HEK293 (cell line): Measurements from ENCODE around the gene EIF4EBP3.
A peak's percentile ranks its signal among the peaks of the same experiment; 100 is the strongest.

Experiments used
- GLI4 ChIP-seq: fragments of 450-650 bp; formaldehyde crosslinking; IDR thresholded peaks from 2 replicates; pipeline ENCODE4 v1.5.1; 2016; ENCODE audit warnings: missing biosample characterization, missing genetic modification characterization
- HIC1 ChIP-seq: fragments of 450-650 bp; formaldehyde crosslinking; IDR thresholded peaks from 2 replicates; pipeline ENCODE4 v1.5.1; 2016; ENCODE audit warnings: missing biosample characterization, missing genetic modification characterization
- KLF9 ChIP-seq: fragments of 450-650 bp; formaldehyde crosslinking; IDR thresholded peaks from 2 replicates; pipeline ENCODE4 v1.5.1; 2016; ENCODE audit warnings: missing biosample characterization, missing genetic modification characterization, low read depth
- SCRT1 ChIP-seq: fragments of 450-650 bp; formaldehyde crosslinking; IDR thresholded peaks from 2 replicates; pipeline ENCODE4 v1.5.1; 2016; ENCODE audit warnings: missing biosample characterization, missing genetic modification characterization, borderline replicate concordance
- YY1 ChIP-seq: fragments of 450-650 bp; formaldehyde crosslinking; IDR thresholded peaks from 2 replicates; pipeline ENCODE4 v1.5.1; 2018; ENCODE audit warnings: missing biosample characterization, missing genetic modification characterization
- ZNF112 ChIP-seq: fragments of 450-650 bp; formaldehyde crosslinking; IDR thresholded peaks from 2 replicates; pipeline ENCODE4 v1.5.0; 2017; ENCODE audit warnings: missing biosample characterization, missing genetic modification characterization
- ZNF280D ChIP-seq: fragments of 450-650 bp; formaldehyde crosslinking; IDR thresholded peaks from 2 replicates; pipeline ENCODE4 v1.5.1; 2016; ENCODE audit warnings: missing biosample characterization, missing genetic modification characterization
- ZNF354C ChIP-seq: fragments of 450-650 bp; formaldehyde crosslinking; IDR thresholded peaks from 2 replicates; pipeline ENCODE4 v1.5.1; 2016; ENCODE audit warnings: missing biosample characterization, missing genetic modification characterization, low read depth, borderline replicate concordance
- ZNF398 ChIP-seq: fragments of 450-650 bp; formaldehyde crosslinking; IDR thresholded peaks from 2 replicates; pipeline ENCODE4 v1.5.1; 2017; ENCODE audit warnings: missing biosample characterization, missing genetic modification characterization
- ZNF518A ChIP-seq: fragments of 450-650 bp; formaldehyde crosslinking; conservative IDR thresholded peaks from 2 replicates; pipeline ENCODE4 v1.5.1; 2016; ENCODE audit warnings: low read depth, missing biosample characterization, missing genetic modification characterization
- ZNF571 ChIP-seq: fragments of 450-650 bp; formaldehyde crosslinking; IDR thresholded peaks from 2 replicates; pipeline ENCODE4 v1.5.0; 2017; ENCODE audit warnings: missing biosample characterization, missing genetic modification characterization
- ZNF660 ChIP-seq: fragments of 450-650 bp; IDR thresholded peaks from 2 replicates; pipeline ENCODE4 v1.5.1; 2018; ENCODE audit warnings: missing biosample characterization, mild to moderate bottlenecking, missing genetic modification characterization
- ZSCAN30 ChIP-seq: fragments of 450-650 bp; IDR thresholded peaks from 2 replicates; pipeline ENCODE4 v1.5.1; 2018; ENCODE audit warnings: missing biosample characterization, mild to moderate bottlenecking, missing genetic modification characterization, moderate library complexity
- TF ChIP-seq, protein P1 (sequence below): fragments of 450-650 bp; formaldehyde crosslinking; IDR thresholded peaks from 2 replicates; pipeline ENCODE4 v1.5.1; 2016; ENCODE audit warnings: missing biosample characterization, missing genetic modification characterization, borderline replicate concordance
- TF ChIP-seq, protein P2 (sequence below): fragments of 450-650 bp; formaldehyde crosslinking; IDR thresholded peaks from 2 replicates; pipeline ENCODE4 v1.5.1; 2016; ENCODE audit warnings: missing biosample characterization, missing genetic modification characterization

EIF4EBP3 gene

DNA sequence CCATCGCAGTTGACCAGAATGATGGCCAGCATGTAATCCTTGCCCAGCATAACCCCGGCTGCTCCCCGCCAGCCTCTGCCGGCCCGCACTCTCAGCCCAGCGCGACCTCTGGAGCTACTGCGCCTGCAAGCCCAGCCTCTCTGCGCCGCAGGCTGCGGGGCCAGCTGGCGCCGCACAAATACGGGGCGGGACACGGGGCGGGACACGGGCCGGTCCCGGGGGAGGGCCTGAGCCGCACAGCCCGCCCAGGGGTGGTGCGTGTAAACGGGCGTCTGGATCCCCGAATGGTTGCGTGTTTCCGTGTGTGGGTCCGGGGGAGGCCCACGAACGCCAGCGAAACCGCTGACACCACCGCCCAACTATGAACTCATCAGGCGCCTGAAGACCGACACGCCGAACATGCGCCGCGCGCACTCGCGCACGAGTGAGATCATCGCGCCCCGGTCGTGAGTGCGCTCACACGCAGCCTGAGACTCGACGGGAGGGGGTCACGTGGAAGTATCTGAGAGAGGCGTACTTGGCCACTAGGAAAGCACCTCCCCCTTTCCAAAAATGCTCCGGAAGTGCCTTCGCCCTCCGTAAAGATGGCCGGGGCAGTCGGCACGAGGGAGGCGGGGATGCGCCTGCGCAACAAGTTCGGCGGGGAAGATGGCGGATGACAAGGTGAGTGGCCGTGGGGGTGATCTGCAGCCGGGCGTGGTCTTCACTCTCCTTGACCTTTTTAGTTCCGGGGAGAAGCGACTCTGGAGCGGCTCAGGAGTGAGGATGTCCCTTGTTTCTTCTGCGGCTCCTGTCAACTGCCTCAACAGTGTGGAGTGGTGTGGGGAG, 16.9 kb downstream of the EIF4EBP3 start, which contains the start of the genes APBB3 and SLC35A4 (continued):
- TF ChIP-seq HIC1 (tag by site-specific recombination) (peak; percentile 71), ZNF571 (no peak), ZNF660 (tag by site-specific recombination) (peak; percentile 90), GLI4 (0 out of 2 replicates have a peak, but pooled peaks have one; percentile 42), ZSCAN30 (peak; percentile 90), ZNF112 (tag by site-specific recombination) (no peak), ZNF398 (peak; percentile 54; the same call in 1 of the 2 replicates), ZNF354C (tag by site-specific recombination) (no peak), SCRT1 (tag by site-specific recombination) (peak; percentile 99), ZNF518A (tag by site-specific recombination) (peak; percentile 73), KLF9 (peak; percentile 88), ZNF280D (tag by site-specific recombination) (0 out of 2 replicates have a peak, but pooled peaks have one; percentile 44), YY1 (peak; percentile 97)
- TF ChIP-seq, protein P1, sequence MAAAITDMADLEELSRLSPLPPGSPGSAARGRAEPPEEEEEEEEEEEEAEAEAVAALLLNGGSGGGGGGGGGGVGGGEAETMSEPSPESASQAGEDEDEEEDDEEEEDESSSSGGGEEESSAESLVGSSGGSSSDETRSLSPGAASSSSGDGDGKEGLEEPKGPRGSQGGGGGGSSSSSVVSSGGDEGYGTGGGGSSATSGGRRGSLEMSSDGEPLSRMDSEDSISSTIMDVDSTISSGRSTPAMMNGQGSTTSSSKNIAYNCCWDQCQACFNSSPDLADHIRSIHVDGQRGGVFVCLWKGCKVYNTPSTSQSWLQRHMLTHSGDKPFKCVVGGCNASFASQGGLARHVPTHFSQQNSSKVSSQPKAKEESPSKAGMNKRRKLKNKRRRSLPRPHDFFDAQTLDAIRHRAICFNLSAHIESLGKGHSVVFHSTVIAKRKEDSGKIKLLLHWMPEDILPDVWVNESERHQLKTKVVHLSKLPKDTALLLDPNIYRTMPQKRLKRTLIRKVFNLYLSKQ, result no peak
- TF ChIP-seq, protein P2, sequence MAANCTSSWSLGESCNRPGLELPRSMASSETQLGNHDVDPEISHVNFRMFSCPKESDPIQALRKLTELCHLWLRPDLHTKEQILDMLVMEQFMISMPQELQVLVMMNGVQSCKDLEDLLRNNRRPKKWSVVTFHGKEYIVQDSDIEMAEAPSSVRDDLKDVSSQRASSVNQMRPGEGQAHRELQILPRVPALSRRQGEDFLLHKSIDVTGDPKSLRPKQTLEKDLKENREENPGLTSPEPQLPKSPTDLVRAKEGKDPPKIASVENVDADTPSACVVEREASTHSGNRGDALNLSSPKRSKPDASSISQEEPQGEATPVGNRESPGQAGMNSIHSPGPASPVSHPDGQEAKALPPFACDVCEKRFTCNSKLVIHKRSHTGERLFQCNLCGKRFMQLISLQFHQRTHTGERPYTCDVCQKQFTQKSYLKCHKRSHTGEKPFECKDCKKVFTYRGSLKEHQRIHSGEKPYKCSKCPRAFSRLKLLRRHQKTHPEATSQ (tag by site-specific recombination), result peak; percentile 94; the same call in 1 of the 2 replicates
- TF ChIP-seq, all 188 proteins: peak for 72
